Gastroesophageal sphincter (tissue), 3 donors: ENCODE data around the gene IL23R.

ENCODE experiments used
- EP300 ChIP-seq: sonication (generic); formaldehyde crosslinking; IDR thresholded peaks from one replicate; pipeline ENCODE4 v1.6.1; 2017; ENCODE audit warnings: antibody characterized with exemption, mild to moderate bottlenecking
- POLR2A ChIP-seq, 2 donors: fragments of 450-650 bp; IDR thresholded peaks; one replicate each; pipeline ENCODE4 v1.6.1; 2017; ENCODE audit warnings: antibody characterized with exemption in 2 of 2, mild to moderate bottlenecking in 2 of 2, moderate library complexity in 1 of 2
- POLR2AphosphoS5 ChIP-seq: sonication (generic); formaldehyde crosslinking; IDR thresholded peaks from one replicate; pipeline ENCODE4 v1.6.1; 2017; ENCODE audit warnings: antibody characterized with exemption
- TF ChIP-seq, protein P1 (sequence below), 4 experiments: fragments of 200-600 bp in 2 of 4; fragments of 450-650 bp in 2 of 4; sonication (generic) in 1 of 4; IDR thresholded peaks; one replicate each; pipeline ENCODE4 v1.5.1; 2017 to 2019; ENCODE audit warnings: antibody characterized with exemption in 4 of 4, mild to moderate bottlenecking in 2 of 4, moderate library complexity in 2 of 4

DNA sequence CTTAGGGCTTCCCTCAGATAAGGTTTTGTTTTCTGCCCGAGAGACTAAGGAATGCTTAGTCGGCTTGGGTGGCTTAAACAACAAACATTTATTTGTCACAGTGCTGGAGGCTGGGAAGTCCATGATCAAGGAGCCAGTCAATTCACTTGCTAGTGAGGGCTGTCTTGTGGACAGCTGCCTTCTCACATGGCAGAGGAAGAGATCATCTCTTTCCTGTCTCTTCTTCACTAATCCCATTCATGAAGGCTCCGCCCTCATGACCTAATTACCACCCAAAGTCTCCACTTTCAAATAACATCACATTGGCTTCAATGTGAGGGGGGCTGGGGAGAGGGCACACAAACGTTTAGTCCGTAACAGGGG lies 90.9 kb downstream of the IL23R start:
- TF ChIP-seq POLR2A (IDR thresholded peaks at IDR 0.05) (no peak), EP300 (no peak), POLR2AphosphoS5 (no peak)
- TF ChIP-seq, protein P1, sequence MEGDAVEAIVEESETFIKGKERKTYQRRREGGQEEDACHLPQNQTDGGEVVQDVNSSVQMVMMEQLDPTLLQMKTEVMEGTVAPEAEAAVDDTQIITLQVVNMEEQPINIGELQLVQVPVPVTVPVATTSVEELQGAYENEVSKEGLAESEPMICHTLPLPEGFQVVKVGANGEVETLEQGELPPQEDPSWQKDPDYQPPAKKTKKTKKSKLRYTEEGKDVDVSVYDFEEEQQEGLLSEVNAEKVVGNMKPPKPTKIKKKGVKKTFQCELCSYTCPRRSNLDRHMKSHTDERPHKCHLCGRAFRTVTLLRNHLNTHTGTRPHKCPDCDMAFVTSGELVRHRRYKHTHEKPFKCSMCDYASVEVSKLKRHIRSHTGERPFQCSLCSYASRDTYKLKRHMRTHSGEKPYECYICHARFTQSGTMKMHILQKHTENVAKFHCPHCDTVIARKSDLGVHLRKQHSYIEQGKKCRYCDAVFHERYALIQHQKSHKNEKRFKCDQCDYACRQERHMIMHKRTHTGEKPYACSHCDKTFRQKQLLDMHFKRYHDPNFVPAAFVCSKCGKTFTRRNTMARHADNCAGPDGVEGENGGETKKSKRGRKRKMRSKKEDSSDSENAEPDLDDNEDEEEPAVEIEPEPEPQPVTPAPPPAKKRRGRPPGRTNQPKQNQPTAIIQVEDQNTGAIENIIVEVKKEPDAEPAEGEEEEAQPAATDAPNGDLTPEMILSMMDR (IDR thresholded peaks at IDR 0.05) = no peak
